Measurements from ENCODE around the gene PLXND1. TPM values are rescaled to one million over a fixed set of nuclear protein-coding genes. Genes with fewer than 3 reads are reported as not detected.

Gene PLXND1
- total and polyA plus RNA-seq, 2 donors from 2014 or later: 67.0 to 152 TPM

DNA sequence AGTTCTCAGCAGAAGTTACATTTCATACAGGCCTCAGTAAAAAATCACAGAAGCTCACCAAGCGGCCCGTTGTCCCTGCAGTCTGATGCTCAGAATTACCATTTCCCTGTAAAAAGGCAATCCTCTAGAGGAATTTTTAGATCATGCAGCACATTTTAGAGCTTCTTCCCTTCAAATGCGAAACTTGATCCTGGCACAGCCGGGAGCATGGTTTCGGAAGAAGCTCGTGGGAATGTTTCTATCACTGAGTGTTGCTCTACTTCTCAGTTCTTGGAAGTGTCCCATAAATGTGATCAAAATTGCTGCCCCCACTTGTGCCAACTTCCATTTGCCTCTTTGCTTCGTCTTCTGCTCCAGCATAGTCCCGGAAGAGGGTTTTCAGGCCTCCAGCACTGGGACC is 67.3 kb downstream of the PLXND1 start:
- Histone ChIP-seq H3K27me3 (ENCODE audit: control insufficient read depth, insufficient read depth, low read length) (no peaks in the 10 kb centered on the region), H3K27ac (ENCODE audit: low read depth in 2 of 2, low read length in 2 of 2) (no peak overlapping the region), H3K9ac (ENCODE audit: low read length in 3 of 3) (no peak overlapping the region), H3K4me3 (ENCODE audit: low read length in 3 of 3) (no peak overlapping the region), H3K4me1 (ENCODE audit: control insufficient read depth in 2 of 3, insufficient read depth in 2 of 3, low read depth in 1 of 3, low read length in 3 of 3) (peaks cover 0 to 7% (median 0%) of the 10 kb centered on the region in 3 donors), H3K36me3 (ENCODE audit: control insufficient read depth in 2 of 3, insufficient read depth in 3 of 3, low read length in 3 of 3) (no peaks in the 10 kb centered on the region), H3K9me3 (ENCODE audit: control insufficient read depth in 2 of 3, insufficient read depth in 1 of 3, low read length in 3 of 3) (no peaks in the 10 kb centered on the region)
- FAIRE-seq: no peak
- TF ChIP-seq, protein P1, sequence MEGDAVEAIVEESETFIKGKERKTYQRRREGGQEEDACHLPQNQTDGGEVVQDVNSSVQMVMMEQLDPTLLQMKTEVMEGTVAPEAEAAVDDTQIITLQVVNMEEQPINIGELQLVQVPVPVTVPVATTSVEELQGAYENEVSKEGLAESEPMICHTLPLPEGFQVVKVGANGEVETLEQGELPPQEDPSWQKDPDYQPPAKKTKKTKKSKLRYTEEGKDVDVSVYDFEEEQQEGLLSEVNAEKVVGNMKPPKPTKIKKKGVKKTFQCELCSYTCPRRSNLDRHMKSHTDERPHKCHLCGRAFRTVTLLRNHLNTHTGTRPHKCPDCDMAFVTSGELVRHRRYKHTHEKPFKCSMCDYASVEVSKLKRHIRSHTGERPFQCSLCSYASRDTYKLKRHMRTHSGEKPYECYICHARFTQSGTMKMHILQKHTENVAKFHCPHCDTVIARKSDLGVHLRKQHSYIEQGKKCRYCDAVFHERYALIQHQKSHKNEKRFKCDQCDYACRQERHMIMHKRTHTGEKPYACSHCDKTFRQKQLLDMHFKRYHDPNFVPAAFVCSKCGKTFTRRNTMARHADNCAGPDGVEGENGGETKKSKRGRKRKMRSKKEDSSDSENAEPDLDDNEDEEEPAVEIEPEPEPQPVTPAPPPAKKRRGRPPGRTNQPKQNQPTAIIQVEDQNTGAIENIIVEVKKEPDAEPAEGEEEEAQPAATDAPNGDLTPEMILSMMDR (IDR thresholded peaks at IDR 0.05; ENCODE audit: borderline replicate concordance, extremely low read depth, insufficient read depth): no peak
- intact Hi-C loops (cut with DNase I): no loop called here
- no peak for DNase-seq

DNA sequence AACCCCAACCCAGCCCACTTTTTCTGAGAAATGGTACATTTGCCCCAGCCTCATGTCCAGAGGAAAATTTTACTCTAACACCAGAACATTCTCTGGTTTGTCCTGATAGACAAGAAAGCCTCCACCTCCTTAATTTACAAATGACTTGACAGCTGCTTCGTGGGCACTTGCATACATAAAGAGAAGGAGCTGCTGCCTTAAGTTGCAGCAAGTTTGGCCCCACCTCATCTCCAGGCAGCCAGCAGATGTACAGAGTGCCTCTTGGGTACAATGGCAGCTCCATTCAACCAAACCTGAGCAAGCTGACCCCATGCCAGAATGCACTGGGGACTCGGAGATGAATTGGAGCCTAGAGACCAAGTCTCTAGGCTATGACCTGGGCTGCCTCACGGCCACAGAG is 69.7 kb downstream of the PLXND1 start:
- H3K27ac ChIP-seq (ENCODE audit: low read depth in 2 of 2, low read length in 2 of 2): no peak overlapping the region
- H3K9me3 ChIP-seq (ENCODE audit: control insufficient read depth in 2 of 3, insufficient read depth in 1 of 3, low read length in 3 of 3): no peaks in the 10 kb centered on the region
- intact Hi-C loops (cut with DNase I): no loop called here
- no peaks in the 10 kb centered on the region for H3K36me3 ChIP-seq (ENCODE audit: control insufficient read depth in 2 of 3, insufficient read depth in 3 of 3, low read length in 3 of 3)
- DNase-seq (no peak), FAIRE-seq (no peak)
- TF ChIP-seq, protein P1 (IDR thresholded peaks at IDR 0.05; ENCODE audit: borderline replicate concordance, extremely low read depth, insufficient read depth): no peak
- H3K27me3 ChIP-seq (ENCODE audit: control insufficient read depth, insufficient read depth, low read length): no peaks in the 10 kb centered on the region
- no peak overlapping the region for H3K4me3 ChIP-seq (ENCODE audit: low read length in 3 of 3)
- peaks cover 0 to 7% (median 3%) of the 10 kb centered on the region in 3 donors for H3K4me1 ChIP-seq (ENCODE audit: control insufficient read depth in 2 of 3, insufficient read depth in 2 of 3, low read depth in 1 of 3, low read length in 3 of 3)
- H3K9ac ChIP-seq (ENCODE audit: low read length in 3 of 3): no peak overlapping the region

DNA sequence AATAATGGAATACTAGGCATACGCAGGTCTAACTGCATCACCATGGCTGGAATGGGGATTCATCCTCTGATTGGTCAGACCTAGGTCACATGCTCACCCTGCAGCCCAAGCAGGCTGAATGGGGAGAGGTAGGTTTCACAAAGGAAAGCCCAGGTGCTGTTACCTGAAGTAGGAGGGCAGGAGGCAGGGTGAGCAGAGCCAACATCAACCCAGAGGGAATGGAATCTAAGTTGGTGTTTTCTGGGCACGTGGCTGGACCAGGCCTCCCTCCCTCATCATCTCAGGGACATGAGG is 70.2 kb downstream of the PLXND1 start:
- TF ChIP-seq, protein P1 (IDR thresholded peaks at IDR 0.05; ENCODE audit: borderline replicate concordance, extremely low read depth, insufficient read depth): no peak
- Histone ChIP-seq H3K4me3 (ENCODE audit: low read length in 3 of 3) (no peak overlapping the region), H3K9ac (ENCODE audit: low read length in 3 of 3) (no peak overlapping the region), H3K27me3 (ENCODE audit: control insufficient read depth, insufficient read depth, low read length) (no peaks in the 10 kb centered on the region), H3K36me3 (ENCODE audit: control insufficient read depth in 2 of 3, insufficient read depth in 3 of 3, low read length in 3 of 3) (no peaks in the 10 kb centered on the region), H3K9me3 (ENCODE audit: control insufficient read depth in 2 of 3, insufficient read depth in 1 of 3, low read length in 3 of 3) (no peaks in the 10 kb centered on the region), H3K27ac (ENCODE audit: low read depth in 2 of 2, low read length in 2 of 2) (no peak overlapping the region), H3K4me1 (ENCODE audit: control insufficient read depth in 2 of 3, insufficient read depth in 2 of 3, low read depth in 1 of 3, low read length in 3 of 3) (peaks cover 0 to 7% (median 3%) of the 10 kb centered on the region in 3 donors)
- FAIRE-seq (no peak), DNase-seq (no peak)
- intact Hi-C loops (cut with DNase I): no loop called here

DNA sequence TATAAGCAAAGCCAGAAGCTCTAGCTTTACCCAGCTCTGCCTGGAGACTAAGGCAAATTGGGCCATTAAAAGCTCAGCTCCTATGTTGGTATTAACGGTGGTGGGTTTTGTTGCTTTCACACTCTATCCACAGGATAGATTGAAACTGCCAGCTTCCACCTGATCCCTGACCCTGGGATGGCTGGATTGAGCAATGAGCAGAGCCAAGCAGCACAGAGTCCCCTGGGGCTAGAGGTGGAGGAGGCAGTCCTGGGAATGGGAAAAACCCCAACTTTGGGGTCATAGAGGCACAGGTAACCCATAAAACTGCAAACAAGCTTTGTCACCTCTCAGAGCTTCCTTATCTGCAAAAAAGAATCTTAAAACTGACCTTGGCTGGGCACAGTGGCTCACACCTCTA is 71.4 kb downstream of the PLXND1 start:
- intact Hi-C loops (cut with DNase I): no loop called here
- no peak overlapping the region for H3K27ac ChIP-seq (ENCODE audit: low read depth in 2 of 2, low read length in 2 of 2)
- TF ChIP-seq, protein P1 (IDR thresholded peaks at IDR 0.05; ENCODE audit: borderline replicate concordance, extremely low read depth, insufficient read depth): no peak
- no peaks in the 10 kb centered on the region for H3K36me3 ChIP-seq (ENCODE audit: control insufficient read depth in 2 of 3, insufficient read depth in 3 of 3, low read length in 3 of 3)
- peaks cover 0 to 13% (median 5%) of the 10 kb centered on the region in 3 donors for H3K4me1 ChIP-seq (ENCODE audit: control insufficient read depth in 2 of 3, insufficient read depth in 2 of 3, low read depth in 1 of 3, low read length in 3 of 3)
- H3K27me3 ChIP-seq (ENCODE audit: control insufficient read depth, insufficient read depth, low read length): no peaks in the 10 kb centered on the region
- no peak overlapping the region for H3K4me3 ChIP-seq (ENCODE audit: low read length in 3 of 3)
- no peak for DNase-seq
- H3K9me3 ChIP-seq (ENCODE audit: control insufficient read depth in 2 of 3, insufficient read depth in 1 of 3, low read length in 3 of 3): no peaks in the 10 kb centered on the region
- H3K9ac ChIP-seq (ENCODE audit: low read length in 3 of 3): no peak overlapping the region
- no peak for FAIRE-seq

All from kidney (tissue), 14 donors.